Activated CD8-positive, alpha-beta memory T cell treated with anti-CD3 and anti-CD28 coated beads, Interleukin-2, amount 10 ng/mL, durations not matched to agents 7 days and 5 days (primary cell): ENCODE measurements around the gene TNFRSF9. TPM values are rescaled to one million over a fixed set of nuclear protein-coding genes. Genes with fewer than 3 reads are reported as not detected.
"Not testable (repeated sequence)": the region's sequence is repeated elsewhere in the genome, so short reads cannot be mapped to it uniquely, and the experiment has no call there.

ENCODE experiments used
- ATAC-seq: fragments of 150-1000 bp; cut with Tn5 transposase; one replicate; pipeline ENCODE4 v1.10.0; 2021; ENCODE audit warnings: moderate library complexity
- CTCF ChIA-PET: fragments of 350-600 bp; sonication (Branson Sonifier 250); formaldehyde crosslinking; loops from one replicate; lab custom pipeline; 2021; ENCODE audit warnings: antibody characterized with exemption; lab: Charles Lee
- DNase-seq: peaks from one replicate; pipeline ENCODE4 v3.0.0-alpha.2; 2020
- H3K27ac Mint-ChIP-seq: one replicate; pipeline ENCODE4 v1.8.0; 2021; ENCODE audit warnings: mild to moderate bottlenecking, mixed read lengths
- H3K27me3 Mint-ChIP-seq: one replicate; pipeline ENCODE4 v1.8.0; 2021; ENCODE audit warnings: mixed read lengths
- H3K36me3 Mint-ChIP-seq: one replicate; pipeline ENCODE4 v1.8.0; 2021; ENCODE audit warnings: mild to moderate bottlenecking, mixed read lengths
- H3K4me1 Mint-ChIP-seq: one replicate; pipeline ENCODE4 v1.8.0; 2021; ENCODE audit warnings: mixed read lengths
- H3K4me3 Mint-ChIP-seq: one replicate; pipeline ENCODE4 v1.8.0; 2021; ENCODE audit warnings: mild to moderate bottlenecking, moderate library complexity, mixed read lengths
- H3K9me3 Mint-ChIP-seq: one replicate; pipeline ENCODE4 v1.8.0; 2022; ENCODE audit warnings: low read depth, mixed read lengths
- total RNA-seq, 2 experiments: library from RNA; stranded (reverse); gene quantifications; one replicate each; pipeline ENCODE4 v1.2.3, GENCODE V29; 2021

TNFRSF9 gene
- total RNA-seq, 2 experiments from 2014 or later = 19.2 to 68.1 TPM

GRCh38 chr1:7929637-7930036 is 11.0 kb downstream of the TNFRSF9 start:
- Mint-ChIP-seq H3K27ac (peak overlapping the region; percentile 97), H3K9me3 (no peaks in the 10 kb centered on the region), H3K27me3 (no peaks in the 10 kb centered on the region), H3K36me3 (peaks cover 15% of the 10 kb centered on the region), H3K4me3 (peak overlapping the region; percentile 70), H3K4me1 (peaks cover 29% of the 10 kb centered on the region)
- DNase-seq (no peak), ATAC-seq (peak; percentile 18)
- CTCF ChIA-PET = interaction anchor here (0.7 kb wide), 1 partner anchor 127 kb away, joined by 4 read pairs; no protein-coding TSS in a partner anchor

GRCh38 chr1:7928247-7928646 is 12.4 kb downstream of the TNFRSF9 start:
- Mint-ChIP-seq H3K4me3 (no peak overlapping the region), H3K36me3 (peaks cover 11% of the 10 kb centered on the region), H3K9me3 (no peaks in the 10 kb centered on the region), H3K4me1 (peaks cover 29% of the 10 kb centered on the region), H3K27me3 (no peaks in the 10 kb centered on the region), H3K27ac (no peak overlapping the region)
- ATAC-seq (no peak), DNase-seq (no peak)
- CTCF ChIA-PET = no interaction called here

- H3K36me3 Mint-ChIP-seq, DNase-seq, ATAC-seq, CTCF ChIA-PET, H3K9me3 Mint-ChIP-seq, H3K27ac Mint-ChIP-seq, H3K4me3 Mint-ChIP-seq, H3K27me3 Mint-ChIP-seq: not testable (repeated sequence)
- peaks cover 28% of the 10 kb centered on the region for H3K4me1 Mint-ChIP-seq
Measured at GRCh38 chr1:7927061-7927460, 13.6 kb downstream of the TNFRSF9 start.

- no peaks in the 10 kb centered on the region for H3K27me3 Mint-ChIP-seq
- H3K36me3 Mint-ChIP-seq = peaks cover 6% of the 10 kb centered on the region
- CTCF ChIA-PET = interaction anchor here (1.1 to 1.8 kb wide), 4 partner anchors 9 to 27 kb away, joined by 3 to 4 read pairs (median 4); no protein-coding TSS in a partner anchor
- DNase-seq (no peak), ATAC-seq (no peak)
- no peak overlapping the region for H3K27ac Mint-ChIP-seq
- peaks cover 26% of the 10 kb centered on the region for H3K4me1 Mint-ChIP-seq
- H3K9me3 Mint-ChIP-seq = no peaks in the 10 kb centered on the region
- no peak overlapping the region for H3K4me3 Mint-ChIP-seq
Measured at GRCh38 chr1:7922301-7922700, 18.3 kb downstream of the TNFRSF9 start.

GRCh38 chr1:7921796-7922195 is 18.8 kb downstream of the TNFRSF9 start:
- CTCF ChIA-PET = interaction anchor here (1.7 kb wide), 1 partner anchor 21 kb away, joined by 4 read pairs; no protein-coding TSS in a partner anchor
- Mint-ChIP-seq H3K36me3 (peaks cover 6% of the 10 kb centered on the region), H3K9me3 (no peaks in the 10 kb centered on the region), H3K4me3 (no peak overlapping the region), H3K27ac (no peak overlapping the region), H3K4me1 (peaks cover 29% of the 10 kb centered on the region), H3K27me3 (no peaks in the 10 kb centered on the region)
- no peak for DNase-seq
- ATAC-seq = no peak

- Mint-ChIP-seq H3K36me3 (peaks cover 6% of the 10 kb centered on the region), H3K9me3 (no peaks in the 10 kb centered on the region), H3K27me3 (no peaks in the 10 kb centered on the region), H3K4me1 (peaks cover 38% of the 10 kb centered on the region), H3K4me3 (no peak overlapping the region), H3K27ac (no peak overlapping the region)
- CTCF ChIA-PET = interaction anchor here (0.6 to 2.4 kb wide), 5 partner anchors 11 to 1233 kb away, joined by 3 to 7 read pairs (median 4); partner anchors contain the start of gene TNFRSF9
- ATAC-seq (no peak), DNase-seq (no peak)
Measured at GRCh38 chr1:7919880-7920279, 20.8 kb downstream of the TNFRSF9 start.

- not testable (repeated sequence) for H3K27me3 Mint-ChIP-seq, H3K4me3 Mint-ChIP-seq, DNase-seq, H3K9me3 Mint-ChIP-seq, H3K27ac Mint-ChIP-seq, H3K36me3 Mint-ChIP-seq, ATAC-seq
- H3K4me1 Mint-ChIP-seq = peaks cover 46% of the 10 kb centered on the region
- CTCF ChIA-PET = interaction anchor here (1.0 kb wide), 1 partner anchor 15 kb away, joined by 4 read pairs; no protein-coding TSS in a partner anchor
Measured at GRCh38 chr1:7917971-7918370, 22.7 kb downstream of the TNFRSF9 start.

- no peaks in the 10 kb centered on the region for H3K9me3 Mint-ChIP-seq
- ATAC-seq (no peak), DNase-seq (no peak)
- H3K27me3 Mint-ChIP-seq = no peaks in the 10 kb centered on the region
- peaks cover 43% of the 10 kb centered on the region for H3K4me1 Mint-ChIP-seq
- no peak overlapping the region for H3K27ac Mint-ChIP-seq
- peaks cover 6% of the 10 kb centered on the region for H3K36me3 Mint-ChIP-seq
- CTCF ChIA-PET = interaction anchor here (1.4 to 2.2 kb wide), 5 partner anchors 8 to 41 kb away, joined by 3 to 11 read pairs (median 7); partner anchors contain the start of gene TNFRSF9
- no peak overlapping the region for H3K4me3 Mint-ChIP-seq
Measured at GRCh38 chr1:7916501-7916830, 24.2 kb downstream of the TNFRSF9 start.

GRCh38 chr1:7915826-7916500 is 24.7 kb downstream of the TNFRSF9 start:
- no peaks in the 10 kb centered on the region for H3K27me3 Mint-ChIP-seq
- H3K27ac Mint-ChIP-seq = peak overlapping the region; percentile 62
- no peaks in the 10 kb centered on the region for H3K9me3 Mint-ChIP-seq
- peaks cover 6% of the 10 kb centered on the region for H3K36me3 Mint-ChIP-seq
- H3K4me1 Mint-ChIP-seq = peaks cover 43% of the 10 kb centered on the region
- ATAC-seq (peak; percentile 54), DNase-seq (peak; percentile 57)
- CTCF ChIA-PET = interaction anchor here (1.4 to 2.2 kb wide), 5 partner anchors 9 to 41 kb away, joined by 3 to 11 read pairs (median 7); partner anchors contain the start of gene TNFRSF9
- H3K4me3 Mint-ChIP-seq = no peak overlapping the region

GRCh38 chr1:7912743-7913557 is 27.7 kb downstream of the TNFRSF9 start:
- CTCF ChIA-PET = interaction anchor here (0.6 to 1.6 kb wide), 6 partner anchors 9 to 160 kb away, joined by 3 to 8 read pairs (median 4); no protein-coding TSS in a partner anchor

GRCh38 chr1:7912145-7912544 is 28.5 kb downstream of the TNFRSF9 start:
- H3K27ac Mint-ChIP-seq = peak overlapping the region; percentile 8
- DNase-seq (no peak), ATAC-seq (no peak)
- CTCF ChIA-PET = interaction anchor here (0.6 to 1.6 kb wide), 4 partner anchors 9 to 36 kb away, joined by 3 to 8 read pairs (median 5); no protein-coding TSS in a partner anchor
- no peaks in the 10 kb centered on the region for H3K27me3 Mint-ChIP-seq
- no peaks in the 10 kb centered on the region for H3K36me3 Mint-ChIP-seq
- peaks cover 23% of the 10 kb centered on the region for H3K4me1 Mint-ChIP-seq
- no peak overlapping the region for H3K4me3 Mint-ChIP-seq
- H3K9me3 Mint-ChIP-seq = no peaks in the 10 kb centered on the region

More at GRCh38 chr1:7912743-7913557, 27.7 kb downstream of the TNFRSF9 start:
- DNase-seq (no peak), ATAC-seq (peak; percentile 45)
- Mint-ChIP-seq H3K27ac (peak overlapping the region; percentile 8), H3K4me3 (peak overlapping the region; percentile 50), H3K36me3 (no peaks in the 10 kb centered on the region), H3K4me1 (peaks cover 28% of the 10 kb centered on the region), H3K27me3 (no peaks in the 10 kb centered on the region), H3K9me3 (no peaks in the 10 kb centered on the region)

GRCh38 chr1:7905262-7905661 is 35.4 kb downstream of the TNFRSF9 start:
- ATAC-seq (no peak), DNase-seq (no peak)
- CTCF ChIA-PET = interaction anchor here (0.7 to 2.2 kb wide), 3 partner anchors 93 to 238 kb away, joined by 4 to 8 read pairs (median 4); no protein-coding TSS in a partner anchor
- Mint-ChIP-seq H3K9me3 (no peaks in the 10 kb centered on the region), H3K4me1 (peaks cover 4% of the 10 kb centered on the region), H3K27me3 (no peaks in the 10 kb centered on the region), H3K36me3 (no peaks in the 10 kb centered on the region), H3K27ac (no peak overlapping the region), H3K4me3 (no peak overlapping the region)

- Mint-ChIP-seq H3K4me3 (peak overlapping the region; percentile 43), H3K9me3 (no peaks in the 10 kb centered on the region), H3K27ac (no peak overlapping the region), H3K27me3 (no peaks in the 10 kb centered on the region), H3K36me3 (no peaks in the 10 kb centered on the region), H3K4me1 (peaks cover 11% of the 10 kb centered on the region)
- ATAC-seq = peak; percentile 90
- DNase-seq = peak; percentile 68
- CTCF ChIA-PET = interaction anchor here (0.6 to 2.5 kb wide), 8 partner anchors 10 to 235 kb away, joined by 3 to 12 read pairs (median 4); no protein-coding TSS in a partner anchor
Measured at GRCh38 chr1:7902478-7903085, 38.1 kb downstream of the TNFRSF9 start.
